PC-9 (cell line): ENCODE results near the gene DTYMK.

Source experiments
- CTCF ChIP-seq: fragments of 200-600 bp; sonication (generic); conservative IDR thresholded peaks from 2 replicates; pipeline ENCODE4 v1.6.1; 2017; ENCODE audit warnings: mixed run types, antibody characterized with exemption, mild to moderate bottlenecking, moderate library complexity
- EZH2 ChIP-seq: fragments of 200-600 bp; sonication (generic); IDR thresholded peaks from 2 replicates; pipeline ENCODE4 v1.8.0; 2017; ENCODE audit warnings: antibody characterized with exemption, low read depth

- TF ChIP-seq CTCF (peak; percentile 65; the same call in 1 of the 2 replicates), EZH2 (no peak)
Observed at GRCh38 chr2:241701149-241701398, 14.5 kb upstream of the DTYMK start.
